PFSK-1 (cell line): Measurements from ENCODE around the gene MET.

ENCODE experiments used
- POLR2AphosphoS5 ChIP-seq: IDR thresholded peaks from 2 replicates; pipeline ENCODE4 v1.6.1; 2012; ENCODE audit warnings: low read depth, mild to moderate bottlenecking, control low read depth, low read length, moderate library complexity
- TAF1 ChIP-seq: IDR thresholded peaks from 2 replicates; pipeline ENCODE4 v1.6.1; 2012; ENCODE audit warnings: low read length, control low read depth, borderline replicate concordance; ENCODE audit not compliant: insufficient read depth
- TF ChIP-seq, protein P1 (sequence below), 2 experiments: IDR thresholded peaks; 2 replicates each; pipeline versions ENCODE4 v1.6.1 to v1.8.0; 2011 to 2012; ENCODE audit warnings: low read depth in 2 of 2, low read length in 2 of 2, control low read depth in 1 of 2, inconsistent platforms in 1 of 2, mild to moderate bottlenecking in 1 of 2, moderate library complexity in 1 of 2; ENCODE audit not compliant: insufficient read depth in 1 of 2

DNA sequence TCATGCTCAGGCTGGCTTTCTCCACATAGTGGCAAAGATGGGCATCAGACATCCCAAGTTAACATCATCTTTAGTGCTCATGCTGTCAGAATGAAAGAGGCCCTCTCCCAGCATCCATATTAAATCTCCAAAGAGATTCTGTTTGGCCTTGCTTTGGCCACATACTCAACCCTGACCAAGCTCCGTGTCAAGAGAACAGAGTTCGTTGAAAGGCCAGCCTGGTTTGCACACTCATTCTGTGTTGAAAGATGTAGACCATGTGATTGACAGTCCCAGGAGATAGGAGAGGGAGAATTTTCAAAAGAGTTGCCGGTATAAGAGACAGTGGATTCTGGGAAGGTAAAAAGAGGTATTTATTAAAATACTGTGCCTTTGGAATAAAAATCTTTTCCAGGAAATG is 19.7 kb downstream of the MET start:
- TF ChIP-seq POLR2AphosphoS5 = no peak
- TF ChIP-seq, protein P1, sequence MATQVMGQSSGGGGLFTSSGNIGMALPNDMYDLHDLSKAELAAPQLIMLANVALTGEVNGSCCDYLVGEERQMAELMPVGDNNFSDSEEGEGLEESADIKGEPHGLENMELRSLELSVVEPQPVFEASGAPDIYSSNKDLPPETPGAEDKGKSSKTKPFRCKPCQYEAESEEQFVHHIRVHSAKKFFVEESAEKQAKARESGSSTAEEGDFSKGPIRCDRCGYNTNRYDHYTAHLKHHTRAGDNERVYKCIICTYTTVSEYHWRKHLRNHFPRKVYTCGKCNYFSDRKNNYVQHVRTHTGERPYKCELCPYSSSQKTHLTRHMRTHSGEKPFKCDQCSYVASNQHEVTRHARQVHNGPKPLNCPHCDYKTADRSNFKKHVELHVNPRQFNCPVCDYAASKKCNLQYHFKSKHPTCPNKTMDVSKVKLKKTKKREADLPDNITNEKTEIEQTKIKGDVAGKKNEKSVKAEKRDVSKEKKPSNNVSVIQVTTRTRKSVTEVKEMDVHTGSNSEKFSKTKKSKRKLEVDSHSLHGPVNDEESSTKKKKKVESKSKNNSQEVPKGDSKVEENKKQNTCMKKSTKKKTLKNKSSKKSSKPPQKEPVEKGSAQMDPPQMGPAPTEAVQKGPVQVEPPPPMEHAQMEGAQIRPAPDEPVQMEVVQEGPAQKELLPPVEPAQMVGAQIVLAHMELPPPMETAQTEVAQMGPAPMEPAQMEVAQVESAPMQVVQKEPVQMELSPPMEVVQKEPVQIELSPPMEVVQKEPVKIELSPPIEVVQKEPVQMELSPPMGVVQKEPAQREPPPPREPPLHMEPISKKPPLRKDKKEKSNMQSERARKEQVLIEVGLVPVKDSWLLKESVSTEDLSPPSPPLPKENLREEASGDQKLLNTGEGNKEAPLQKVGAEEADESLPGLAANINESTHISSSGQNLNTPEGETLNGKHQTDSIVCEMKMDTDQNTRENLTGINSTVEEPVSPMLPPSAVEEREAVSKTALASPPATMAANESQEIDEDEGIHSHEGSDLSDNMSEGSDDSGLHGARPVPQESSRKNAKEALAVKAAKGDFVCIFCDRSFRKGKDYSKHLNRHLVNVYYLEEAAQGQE (IDR thresholded peaks at IDR 0.05; ENCODE audit: insufficient read depth in 1 of 2, low read depth in 2 of 2, low read length in 2 of 2) = no peak
- TF ChIP-seq TAF1 = no peak
